ENCODE results near the gene CYP2A6.

The CYP2A6 gene

GRCh38 chr19:40798683-40799557 is 51.3 kb downstream of the CYP2A6 start, which contains the start of gene EGLN2:
Gene EGLN2 (plus strand): TSS chr19:40799191. CDS start chr19:40800573, 1,382 bp downstream.
- H3K4me3 ChIP-seq (ENCODE audit: low read length): peak within 1 kb of the TSS; percentile 87
- no peak for TF ChIP-seq CTCF (conservative IDR thresholded peaks at IDR 0.05; ENCODE audit: low read length)
- DNase-seq (ENCODE audit: low read depth): peak; percentile 100

DNA sequence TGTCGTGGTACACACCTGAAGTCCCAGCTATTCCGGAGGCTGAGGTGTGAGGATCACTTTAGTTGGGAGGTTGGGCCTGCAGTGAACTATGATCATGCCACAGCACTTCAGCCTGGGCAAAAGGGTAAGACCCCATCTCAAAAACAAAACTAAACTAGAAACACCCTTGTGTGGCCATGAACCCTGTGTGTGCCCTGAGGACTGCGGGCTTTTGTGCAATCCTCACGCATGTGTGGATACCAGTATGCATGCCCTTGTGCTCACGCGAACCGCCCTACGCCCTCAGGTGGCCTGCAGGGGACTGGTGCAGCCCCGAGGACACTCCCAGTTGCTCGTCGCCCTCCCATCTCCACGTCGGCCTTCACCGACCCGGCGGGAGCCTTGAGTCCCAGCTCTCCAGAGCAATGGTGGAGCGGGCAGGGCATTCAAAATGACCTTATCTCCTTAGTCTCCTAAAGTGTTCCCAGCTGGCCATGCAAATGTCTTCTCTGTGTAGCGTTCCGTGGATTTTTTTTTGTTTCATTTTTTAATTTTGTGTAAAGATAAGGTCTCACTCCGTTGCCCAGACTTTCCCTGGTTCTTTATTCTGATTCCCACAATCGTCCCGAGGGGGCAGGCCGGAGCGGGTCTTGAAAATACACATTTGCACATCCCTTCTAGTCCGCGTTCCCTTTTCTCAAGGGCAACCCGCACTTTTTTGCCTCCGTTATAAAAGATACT is 52.1 kb downstream of the CYP2A6 start:
- peak; percentile 63 for DNase-seq (ENCODE audit: low read depth)
- peak; percentile 60 for TF ChIP-seq CTCF (conservative IDR thresholded peaks at IDR 0.05; ENCODE audit: low read length)
- peak overlapping the region; percentile 60 for H3K4me3 ChIP-seq (ENCODE audit: low read length)

DNA sequence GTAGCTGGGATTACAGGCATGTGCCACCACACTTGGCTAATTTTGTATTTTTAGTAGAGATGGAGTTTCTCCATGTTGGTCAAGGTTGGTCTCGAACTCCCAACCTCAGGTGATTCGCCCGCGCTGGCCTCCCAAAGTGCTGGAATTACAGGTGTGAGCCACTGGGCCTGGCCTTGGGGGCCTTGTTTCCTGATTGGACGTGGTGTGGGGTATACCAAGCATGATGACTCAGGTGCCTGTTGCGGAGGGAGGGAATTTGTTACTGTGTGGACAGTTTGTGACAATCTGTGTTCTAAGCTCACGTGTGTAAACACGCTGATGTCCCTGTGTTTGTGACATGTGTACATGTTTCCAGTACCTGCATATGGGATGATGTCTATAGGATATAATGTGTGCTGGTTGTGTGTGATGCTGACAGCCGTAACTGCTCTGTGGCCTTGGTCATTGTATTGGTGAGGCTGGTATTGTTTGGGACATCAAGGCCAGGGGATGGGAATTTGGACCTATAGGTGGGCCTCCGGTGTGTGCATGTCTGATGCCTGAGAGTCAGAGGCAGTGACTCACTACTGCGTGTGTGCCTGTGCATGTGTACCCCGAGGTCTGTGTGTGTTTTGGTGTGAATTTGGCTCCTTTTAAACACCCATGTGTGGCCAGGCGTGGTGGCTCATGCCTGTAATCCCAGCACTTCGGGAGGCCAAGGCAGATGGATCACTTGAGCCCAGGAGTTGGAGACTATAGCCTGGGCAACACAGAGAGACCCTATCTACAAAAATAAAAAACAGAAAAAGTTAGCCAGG is 52.9 kb downstream of the CYP2A6 start:
- no peak overlapping the region; the same call in 1 of the 2 replicates for H3K4me3 ChIP-seq (ENCODE audit: low read length)
- no peak for DNase-seq (ENCODE audit: low read depth)
- TF ChIP-seq CTCF (conservative IDR thresholded peaks at IDR 0.05; ENCODE audit: low read length): no peak

Measured in AG10803 (cell line).